Liver (tissue), 3 donors: Measurements from ENCODE around the gene NEK10.

ENCODE experiments used
- FOXA1 ChIP-seq: IDR thresholded peaks from 2 replicates; pipeline ENCODE4 v1.6.1; 2016; ENCODE audit warnings: antibody characterized with exemption
- HNF4A ChIP-seq, 2 donors: conservative IDR thresholded peaks; 2 replicates each; pipeline ENCODE4 v1.6.1; 2016; ENCODE audit warnings: antibody characterized with exemption in 2 of 2, mild to moderate bottlenecking in 2 of 2
- JUND ChIP-seq, 2 donors: IDR thresholded peaks; 2 replicates each; pipeline ENCODE4 v1.6.1; 2016; ENCODE audit warnings: antibody characterized with exemption in 2 of 2
- RAD21 ChIP-seq, 2 donors: IDR thresholded peaks; 2 replicates each; pipeline ENCODE4 v1.6.1; 2016; ENCODE audit warnings: antibody characterized with exemption in 2 of 2, mild to moderate bottlenecking in 2 of 2
- SP1 ChIP-seq: IDR thresholded peaks from 2 replicates; pipeline ENCODE4 v1.6.1; 2018; ENCODE audit warnings: antibody characterized with exemption, mild to moderate bottlenecking
- TAF1 ChIP-seq: conservative IDR thresholded peaks from 2 replicates; pipeline ENCODE4 v1.6.1; 2016; ENCODE audit warnings: antibody characterized with exemption, mild to moderate bottlenecking
- YY1 ChIP-seq: IDR thresholded peaks from 2 replicates; pipeline ENCODE4 v1.6.1; 2016; ENCODE audit warnings: antibody characterized with exemption, mild to moderate bottlenecking
- TF ChIP-seq, protein P1 (sequence below): fragments of 150-350 bp; IDR thresholded peaks from 2 replicates; pipeline ENCODE4 v1.5.1; 2017; ENCODE audit warnings: improper control_type of control experiment, low read depth, low read length; ENCODE audit not compliant: missing input control
- TF ChIP-seq, protein P2 (sequence below): IDR thresholded peaks from 2 replicates; pipeline ENCODE4 v1.6.1; 2016; ENCODE audit warnings: antibody characterized with exemption
- TF ChIP-seq, protein P3 (sequence below): IDR thresholded peaks from 2 replicates; pipeline ENCODE4 v1.6.1; 2016; ENCODE audit warnings: antibody characterized with exemption, mild to moderate bottlenecking
- TF ChIP-seq, protein P4 (sequence below): IDR thresholded peaks from 2 replicates; pipeline ENCODE4 v1.6.1; 2016; ENCODE audit warnings: antibody characterized with exemption
- TF ChIP-seq, protein P5 (sequence below): IDR thresholded peaks from 2 replicates; pipeline ENCODE4 v1.6.1; 2016; ENCODE audit warnings: antibody characterized with exemption
- donor health status: healthy.
- donor health status: healthy.

DNA sequence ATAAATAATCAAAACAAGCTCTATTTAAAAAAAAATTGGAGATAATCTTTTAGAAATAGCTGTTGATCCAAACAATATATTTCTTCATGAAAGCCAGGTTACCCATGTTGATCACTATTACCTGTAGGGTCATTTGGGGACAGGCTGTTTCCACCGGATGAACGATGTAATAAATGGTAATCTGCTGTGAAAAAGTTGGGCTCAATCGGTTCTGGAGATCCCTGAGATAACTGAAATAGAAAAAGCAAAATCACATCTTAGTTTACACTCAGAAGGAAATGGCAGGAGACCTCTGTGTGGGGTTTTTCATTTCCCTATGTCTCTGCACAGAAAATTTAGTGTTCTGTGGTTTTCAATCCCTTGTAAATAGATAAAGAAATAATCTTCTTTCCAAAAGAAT lies 249.5 kb downstream of the NEK10 start:
- TF ChIP-seq TAF1, result no peak
- TF ChIP-seq, protein P1, sequence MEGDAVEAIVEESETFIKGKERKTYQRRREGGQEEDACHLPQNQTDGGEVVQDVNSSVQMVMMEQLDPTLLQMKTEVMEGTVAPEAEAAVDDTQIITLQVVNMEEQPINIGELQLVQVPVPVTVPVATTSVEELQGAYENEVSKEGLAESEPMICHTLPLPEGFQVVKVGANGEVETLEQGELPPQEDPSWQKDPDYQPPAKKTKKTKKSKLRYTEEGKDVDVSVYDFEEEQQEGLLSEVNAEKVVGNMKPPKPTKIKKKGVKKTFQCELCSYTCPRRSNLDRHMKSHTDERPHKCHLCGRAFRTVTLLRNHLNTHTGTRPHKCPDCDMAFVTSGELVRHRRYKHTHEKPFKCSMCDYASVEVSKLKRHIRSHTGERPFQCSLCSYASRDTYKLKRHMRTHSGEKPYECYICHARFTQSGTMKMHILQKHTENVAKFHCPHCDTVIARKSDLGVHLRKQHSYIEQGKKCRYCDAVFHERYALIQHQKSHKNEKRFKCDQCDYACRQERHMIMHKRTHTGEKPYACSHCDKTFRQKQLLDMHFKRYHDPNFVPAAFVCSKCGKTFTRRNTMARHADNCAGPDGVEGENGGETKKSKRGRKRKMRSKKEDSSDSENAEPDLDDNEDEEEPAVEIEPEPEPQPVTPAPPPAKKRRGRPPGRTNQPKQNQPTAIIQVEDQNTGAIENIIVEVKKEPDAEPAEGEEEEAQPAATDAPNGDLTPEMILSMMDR, result no peak
- TF ChIP-seq JUND (IDR thresholded peaks at IDR 0.05), result no peak
- TF ChIP-seq, protein P2, sequence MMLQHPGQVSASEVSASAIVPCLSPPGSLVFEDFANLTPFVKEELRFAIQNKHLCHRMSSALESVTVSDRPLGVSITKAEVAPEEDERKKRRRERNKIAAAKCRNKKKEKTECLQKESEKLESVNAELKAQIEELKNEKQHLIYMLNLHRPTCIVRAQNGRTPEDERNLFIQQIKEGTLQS, result no peak
- TF ChIP-seq YY1, result no peak
- no peak for TF ChIP-seq SP1
- TF ChIP-seq, protein P3, sequence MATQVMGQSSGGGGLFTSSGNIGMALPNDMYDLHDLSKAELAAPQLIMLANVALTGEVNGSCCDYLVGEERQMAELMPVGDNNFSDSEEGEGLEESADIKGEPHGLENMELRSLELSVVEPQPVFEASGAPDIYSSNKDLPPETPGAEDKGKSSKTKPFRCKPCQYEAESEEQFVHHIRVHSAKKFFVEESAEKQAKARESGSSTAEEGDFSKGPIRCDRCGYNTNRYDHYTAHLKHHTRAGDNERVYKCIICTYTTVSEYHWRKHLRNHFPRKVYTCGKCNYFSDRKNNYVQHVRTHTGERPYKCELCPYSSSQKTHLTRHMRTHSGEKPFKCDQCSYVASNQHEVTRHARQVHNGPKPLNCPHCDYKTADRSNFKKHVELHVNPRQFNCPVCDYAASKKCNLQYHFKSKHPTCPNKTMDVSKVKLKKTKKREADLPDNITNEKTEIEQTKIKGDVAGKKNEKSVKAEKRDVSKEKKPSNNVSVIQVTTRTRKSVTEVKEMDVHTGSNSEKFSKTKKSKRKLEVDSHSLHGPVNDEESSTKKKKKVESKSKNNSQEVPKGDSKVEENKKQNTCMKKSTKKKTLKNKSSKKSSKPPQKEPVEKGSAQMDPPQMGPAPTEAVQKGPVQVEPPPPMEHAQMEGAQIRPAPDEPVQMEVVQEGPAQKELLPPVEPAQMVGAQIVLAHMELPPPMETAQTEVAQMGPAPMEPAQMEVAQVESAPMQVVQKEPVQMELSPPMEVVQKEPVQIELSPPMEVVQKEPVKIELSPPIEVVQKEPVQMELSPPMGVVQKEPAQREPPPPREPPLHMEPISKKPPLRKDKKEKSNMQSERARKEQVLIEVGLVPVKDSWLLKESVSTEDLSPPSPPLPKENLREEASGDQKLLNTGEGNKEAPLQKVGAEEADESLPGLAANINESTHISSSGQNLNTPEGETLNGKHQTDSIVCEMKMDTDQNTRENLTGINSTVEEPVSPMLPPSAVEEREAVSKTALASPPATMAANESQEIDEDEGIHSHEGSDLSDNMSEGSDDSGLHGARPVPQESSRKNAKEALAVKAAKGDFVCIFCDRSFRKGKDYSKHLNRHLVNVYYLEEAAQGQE, result no peak
- TF ChIP-seq, protein P4, sequence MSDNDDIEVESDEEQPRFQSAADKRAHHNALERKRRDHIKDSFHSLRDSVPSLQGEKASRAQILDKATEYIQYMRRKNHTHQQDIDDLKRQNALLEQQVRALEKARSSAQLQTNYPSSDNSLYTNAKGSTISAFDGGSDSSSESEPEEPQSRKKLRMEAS, result no peak
- TF ChIP-seq, protein P5, sequence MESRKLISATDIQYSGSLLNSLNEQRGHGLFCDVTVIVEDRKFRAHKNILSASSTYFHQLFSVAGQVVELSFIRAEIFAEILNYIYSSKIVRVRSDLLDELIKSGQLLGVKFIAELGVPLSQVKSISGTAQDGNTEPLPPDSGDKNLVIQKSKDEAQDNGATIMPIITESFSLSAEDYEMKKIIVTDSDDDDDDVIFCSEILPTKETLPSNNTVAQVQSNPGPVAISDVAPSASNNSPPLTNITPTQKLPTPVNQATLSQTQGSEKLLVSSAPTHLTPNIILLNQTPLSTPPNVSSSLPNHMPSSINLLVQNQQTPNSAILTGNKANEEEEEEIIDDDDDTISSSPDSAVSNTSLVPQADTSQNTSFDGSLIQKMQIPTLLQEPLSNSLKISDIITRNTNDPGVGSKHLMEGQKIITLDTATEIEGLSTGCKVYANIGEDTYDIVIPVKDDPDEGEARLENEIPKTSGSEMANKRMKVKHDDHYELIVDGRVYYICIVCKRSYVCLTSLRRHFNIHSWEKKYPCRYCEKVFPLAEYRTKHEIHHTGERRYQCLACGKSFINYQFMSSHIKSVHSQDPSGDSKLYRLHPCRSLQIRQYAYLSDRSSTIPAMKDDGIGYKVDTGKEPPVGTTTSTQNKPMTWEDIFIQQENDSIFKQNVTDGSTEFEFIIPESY, result no peak
- no peak for TF ChIP-seq FOXA1
- no peak for TF ChIP-seq RAD21 (IDR thresholded peaks at IDR 0.05)
- no peak for TF ChIP-seq HNF4A (conservative IDR thresholded peaks at IDR 0.05)
